HG02798 (cell line): ENCODE results near the gene TMEM156.

Experiments used
- ATAC-seq: cut with Tn5 transposase; IDR thresholded peaks from one replicate; pipeline ENCODE4 v1.9.1; 2021; ENCODE audit warnings: mild to moderate bottlenecking; ENCODE audit not compliant: unreplicated experiment, poor library complexity

TMEM156 gene

GRCh38 chr4:38930707-38931106, 101.5 kb downstream of the TMEM156 start:
- ATAC-seq, result no peak

GRCh38 chr4:38930204-38930603, 102.0 kb downstream of the TMEM156 start:
- no peak for ATAC-seq

- no peak for ATAC-seq
These were observed 103.2 kb downstream of the TMEM156 start for GRCh38 chr4:38928974-38929373.

- ATAC-seq, result no peak
These were observed 103.6 kb downstream of the TMEM156 start for GRCh38 chr4:38928568-38928967.

- ATAC-seq, result no peak
These were observed 105.3 kb downstream of the TMEM156 start for GRCh38 chr4:38926896-38927295.

- ATAC-seq, result no peak
These were observed 106.5 kb downstream of the TMEM156 start for GRCh38 chr4:38925492-38926413.

- no peak for ATAC-seq
These were observed 107.9 kb downstream of the TMEM156 start for GRCh38 chr4:38924353-38924752.

GRCh38 chr4:38923746-38924145, 108.5 kb downstream of the TMEM156 start:
- no peak for ATAC-seq

GRCh38 chr4:38921151-38921550, 111.1 kb downstream of the TMEM156 start:
- ATAC-seq, result no peak

- no peak for ATAC-seq
These were observed 111.5 kb downstream of the TMEM156 start for GRCh38 chr4:38920677-38921076.

GRCh38 chr4:38920186-38920585, 112.0 kb downstream of the TMEM156 start:
- no peak for ATAC-seq

- no peak for ATAC-seq
These were observed 112.7 kb downstream of the TMEM156 start for GRCh38 chr4:38919494-38919893.

GRCh38 chr4:38917481-38918025, 114.7 kb downstream of the TMEM156 start:
- no peak for ATAC-seq
